Epithelial cell of esophagus (primary cell): ENCODE measurements around the gene C10orf62.

Experiments used
- DNase-seq: peaks from one replicate; pipeline ENCODE4 v3.0.0; 2010; ENCODE audit warnings: low read depth
- H3K4me3 ChIP-seq: 2 replicates; pipeline ENCODE4 v1.5.1; 2011; ENCODE audit warnings: mild to moderate bottlenecking, low read length, control low read depth
- CTCF ChIP-seq: IDR thresholded peaks from 2 replicates; pipeline ENCODE4 v1.5.1; 2011; ENCODE audit warnings: low read depth, mild to moderate bottlenecking, low read length, control low read depth, inconsistent platforms; ENCODE audit not compliant: insufficient read depth; ENCODE audit errors: missing control alignments

The C10orf62 gene

GRCh38 chr10:97596101-97597082 is 6.9 kb downstream of the C10orf62 start:
- TF ChIP-seq CTCF = no peak
- DNase-seq = peak; percentile 92
- H3K4me3 ChIP-seq = no peak overlapping the region

GRCh38 chr10:97597778-97598177 is 8.3 kb downstream of the C10orf62 start:
- peak; percentile 11 for DNase-seq
- TF ChIP-seq CTCF = no peak
- H3K4me3 ChIP-seq = no peak overlapping the region

- DNase-seq = no peak
- H3K4me3 ChIP-seq = no peak overlapping the region
- no peak for TF ChIP-seq CTCF
Observed at GRCh38 chr10:97598407-97599271, 9.1 kb downstream of the C10orf62 start.

- no peak for DNase-seq
- H3K4me3 ChIP-seq = no peak overlapping the region
- no peak for TF ChIP-seq CTCF
Observed at GRCh38 chr10:97599272-97599619, 9.7 kb downstream of the C10orf62 start.

- no peak for TF ChIP-seq CTCF
- no peak overlapping the region for H3K4me3 ChIP-seq
- DNase-seq = no peak
Observed at GRCh38 chr10:97600616-97601015, 11.1 kb downstream of the C10orf62 start.

GRCh38 chr10:97601268-97602215 is 12.0 kb downstream of the C10orf62 start:
- TF ChIP-seq CTCF = no peak
- no peak for DNase-seq
- no peak overlapping the region for H3K4me3 ChIP-seq
